Brain microvascular endothelial cell (primary cell): ENCODE results near the gene ST8SIA1.

ENCODE experiments used
- DNase-seq: peaks from one replicate; pipeline ENCODE4 v3.0.0-alpha.2; 2020
- H3K27ac ChIP-seq: fragments of 250-450 bp; sonication (Bioruptor Pico); 2 replicates; pipeline ENCODE4 v1.5.1; 2020; ENCODE audit warnings: mild to moderate bottlenecking, moderate library complexity
- H3K27me3 ChIP-seq: fragments of 250-450 bp; sonication (Bioruptor Pico); replicated peaks from 2 replicates; pipeline ENCODE4 v1.5.1; 2020; ENCODE audit warnings: mild to moderate bottlenecking
- H3K36me3 ChIP-seq: fragments of 250-450 bp; sonication (Bioruptor Pico); replicated peaks from 2 replicates; pipeline ENCODE4 v1.5.1; 2020; ENCODE audit warnings: mild to moderate bottlenecking
- H3K4me3 ChIP-seq: 2 replicates; pipeline ENCODE4 v1.5.1; 2011; ENCODE audit warnings: low read depth, mild to moderate bottlenecking, control low read depth, low read length, moderate library complexity
- CTCF ChIP-seq: IDR thresholded peaks from 2 replicates; pipeline ENCODE4 v1.5.1; 2011; ENCODE audit warnings: low read depth, mild to moderate bottlenecking, moderate library complexity, low read length, control low read depth, inconsistent platforms; ENCODE audit errors: missing control alignments
- in situ Hi-C: cut with HindIII; loops from 2 replicates; pipeline ENCODE4 v1.10.0; 2017; ENCODE audit warnings: low sequenced_read_pairs, low pct_ligation_motif_present

Gene ST8SIA1

GRCh38 chr12:22256041-22256441 lies 78.5 kb downstream of the ST8SIA1 start:
- Histone ChIP-seq H3K27ac (no peak overlapping the region), H3K4me3 (no peak overlapping the region)
- in situ Hi-C loops = no loop called here

GRCh38 chr12:22255097-22255496 lies 79.4 kb downstream of the ST8SIA1 start:
- in situ Hi-C loops = no loop called here
- no peaks in the 10 kb centered on the region for H3K36me3 ChIP-seq
- no peak overlapping the region for H3K27ac ChIP-seq
- no peaks in the 10 kb centered on the region for H3K27me3 ChIP-seq
- no peak for TF ChIP-seq CTCF
- no peak overlapping the region for H3K4me3 ChIP-seq
- DNase-seq = no peak

More at GRCh38 chr12:22256041-22256441, 78.5 kb downstream of the ST8SIA1 start:
- no peak for TF ChIP-seq CTCF
- DNase-seq = no peak
- Histone ChIP-seq H3K27me3 (no peaks in the 10 kb centered on the region), H3K36me3 (no peaks in the 10 kb centered on the region)

GRCh38 chr12:22254478-22254877 lies 80.0 kb downstream of the ST8SIA1 start:
- Histone ChIP-seq H3K36me3 (no peaks in the 10 kb centered on the region), H3K4me3 (no peak overlapping the region), H3K27ac (no peak overlapping the region), H3K27me3 (no peaks in the 10 kb centered on the region)
- in situ Hi-C loops = no loop called here
- TF ChIP-seq CTCF = no peak
- DNase-seq = no peak

GRCh38 chr12:22252057-22252456 lies 82.5 kb downstream of the ST8SIA1 start:
- no peak overlapping the region for H3K4me3 ChIP-seq
- H3K27ac ChIP-seq = no peak overlapping the region
- in situ Hi-C loops = no loop called here
- no peaks in the 10 kb centered on the region for H3K27me3 ChIP-seq
- DNase-seq = no peak
- TF ChIP-seq CTCF = no peak
- no peaks in the 10 kb centered on the region for H3K36me3 ChIP-seq

- Histone ChIP-seq H3K27ac (no peak overlapping the region), H3K27me3 (no peaks in the 10 kb centered on the region), H3K4me3 (no peak overlapping the region), H3K36me3 (no peaks in the 10 kb centered on the region)
- in situ Hi-C loops = no loop called here
- no peak for DNase-seq
- no peak for TF ChIP-seq CTCF
Measured at GRCh38 chr12:22250762-22251161, 83.7 kb downstream of the ST8SIA1 start.

GRCh38 chr12:22248571-22249115 lies 85.9 kb downstream of the ST8SIA1 start:
- Histone ChIP-seq H3K4me3 (no peak overlapping the region), H3K27me3 (no peaks in the 10 kb centered on the region), H3K27ac (no peak overlapping the region), H3K36me3 (no peaks in the 10 kb centered on the region)
- no peak for DNase-seq
- in situ Hi-C loops = no loop called here
- TF ChIP-seq CTCF = no peak
